Fibroblast of peridontal ligament (primary cell): ENCODE results near the gene ACTR3C.
"Not testable (repeated sequence)": the region's sequence is repeated elsewhere in the genome, so short reads cannot be mapped to it uniquely, and the experiment has no call there.

ENCODE experiments used
- DNase-seq: peaks from one replicate; pipeline ENCODE4 v3.0.0-alpha.2; 2010; ENCODE audit errors: extremely low read depth

Gene ACTR3C

DNA sequence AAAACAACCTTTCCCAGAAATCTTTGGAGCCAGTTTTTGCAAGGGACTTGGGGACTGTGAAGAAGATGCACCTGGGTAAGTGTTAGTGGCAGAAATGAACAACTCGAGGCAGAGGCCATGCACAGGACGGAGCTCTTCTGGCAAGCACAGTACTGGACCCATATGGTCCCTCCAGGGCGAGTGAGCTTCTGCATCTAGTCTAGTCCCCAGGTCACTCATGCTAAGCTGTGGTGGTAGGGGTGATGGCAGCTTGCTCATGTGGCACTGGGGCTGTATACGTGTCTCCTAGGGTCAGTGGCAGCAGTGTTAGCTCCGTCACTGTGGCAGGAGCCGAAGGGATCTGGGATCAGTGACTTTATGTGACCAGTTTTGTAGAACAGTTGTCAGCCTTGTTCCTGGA is 9.5 kb downstream of the ACTR3C start:
- no peak for DNase-seq

DNA sequence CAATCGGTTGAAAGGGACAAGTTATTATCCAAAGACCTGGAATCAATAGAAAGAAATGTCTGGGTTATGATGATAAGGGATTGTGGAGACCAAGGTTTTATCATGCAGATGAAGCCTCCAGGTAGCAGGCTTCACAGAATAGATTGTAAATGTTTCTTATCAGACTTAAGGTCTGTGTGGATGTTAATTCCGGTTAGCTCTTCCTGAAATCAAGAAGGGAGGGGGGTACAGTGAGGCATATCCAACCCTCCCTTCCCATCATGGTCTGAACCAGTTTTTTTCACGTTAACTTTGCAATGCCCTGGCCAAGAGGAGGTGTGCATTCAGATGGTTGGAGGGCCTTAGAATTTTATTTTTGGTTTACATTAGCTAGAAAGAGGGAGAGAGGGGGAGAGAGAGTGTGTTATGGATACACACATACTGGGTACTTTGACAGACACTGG is 10.0 kb downstream of the ACTR3C start:
- DNase-seq: no peak

DNA sequence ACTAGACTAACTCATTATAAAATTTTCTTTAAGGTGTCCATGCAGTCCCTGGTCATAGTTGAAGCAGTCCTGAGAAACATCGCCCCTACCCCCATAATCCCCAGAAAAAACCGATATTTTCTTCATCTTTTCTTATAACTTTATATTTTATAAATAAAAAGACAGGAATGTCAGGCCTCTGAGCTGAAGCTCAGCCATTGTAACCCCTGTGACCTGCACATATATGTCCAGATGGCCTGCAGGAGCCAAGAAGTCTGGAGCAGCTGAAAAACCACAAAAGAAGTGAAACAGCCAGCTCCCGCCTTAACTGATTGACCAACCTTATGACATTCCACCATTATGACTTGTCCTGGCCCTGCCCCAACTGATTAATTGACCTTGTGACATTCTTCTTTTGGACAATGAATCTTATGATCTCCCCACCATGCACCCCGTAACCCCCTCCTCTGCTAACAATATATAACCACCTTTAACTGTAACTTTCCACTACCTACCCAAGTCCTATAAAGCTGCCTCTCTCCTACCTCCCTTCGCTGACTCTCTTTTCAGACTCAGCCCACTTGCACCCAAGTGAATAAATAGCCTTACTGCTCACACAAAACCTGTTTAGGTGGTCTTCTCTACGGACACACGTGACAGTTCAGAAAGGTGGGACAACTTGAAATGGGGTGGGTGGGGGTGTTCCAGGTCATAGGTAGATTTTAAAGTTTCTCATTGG is 10.5 kb downstream of the ACTR3C start:
- DNase-seq: not testable (repeated sequence)

DNA sequence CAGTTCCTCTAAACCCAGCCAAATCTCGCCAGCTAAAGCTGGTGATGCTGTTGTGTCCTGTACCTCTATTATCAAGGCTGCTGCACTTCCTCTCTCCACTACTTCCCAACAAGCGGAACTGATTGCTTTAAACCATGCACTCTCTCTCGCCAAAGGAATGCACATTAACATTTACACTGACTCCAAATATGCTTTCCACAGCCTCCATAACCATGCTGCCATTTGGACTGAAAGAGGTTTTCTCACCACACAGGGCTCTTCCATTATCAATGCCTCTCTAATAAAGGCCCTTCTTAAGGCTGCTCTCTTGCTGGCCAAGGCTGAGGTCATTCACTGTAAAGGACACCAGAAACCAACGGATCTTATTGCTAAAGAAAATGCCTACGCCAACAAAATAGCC is 11.6 kb downstream of the ACTR3C start:
- no peak for DNase-seq

GRCh38 chr7:150311146-150311545 is 12.2 kb downstream of the ACTR3C start:
- DNase-seq: no peak

GRCh38 chr7:150308575-150308974 is 14.8 kb downstream of the ACTR3C start:
- no peak for DNase-seq

- DNase-seq: no peak
These were observed 15.4 kb downstream of the ACTR3C start for GRCh38 chr7:150307904-150308303.

GRCh38 chr7:150307129-150307528 is 16.2 kb downstream of the ACTR3C start:
- DNase-seq: no peak

DNA sequence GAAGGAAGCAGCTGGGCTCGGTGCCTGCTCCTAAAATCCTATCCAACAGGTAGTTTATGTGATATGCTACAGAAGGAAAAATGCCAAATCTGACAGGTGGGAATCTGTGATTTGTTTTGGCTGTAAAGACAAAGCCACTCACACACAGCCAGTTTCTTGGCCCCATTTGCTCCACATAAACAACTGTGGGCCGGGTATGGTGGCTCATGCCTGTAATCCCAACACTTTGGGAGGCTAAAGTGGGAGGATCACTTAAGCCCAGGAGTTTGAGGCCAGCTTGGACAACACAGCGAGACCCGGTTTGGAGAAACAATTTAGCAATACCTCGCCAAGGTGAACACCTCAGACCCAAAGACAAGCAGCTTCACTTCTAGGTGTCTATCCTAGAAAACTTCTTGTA is 17.0 kb downstream of the ACTR3C start:
- not testable (repeated sequence) for DNase-seq

DNA sequence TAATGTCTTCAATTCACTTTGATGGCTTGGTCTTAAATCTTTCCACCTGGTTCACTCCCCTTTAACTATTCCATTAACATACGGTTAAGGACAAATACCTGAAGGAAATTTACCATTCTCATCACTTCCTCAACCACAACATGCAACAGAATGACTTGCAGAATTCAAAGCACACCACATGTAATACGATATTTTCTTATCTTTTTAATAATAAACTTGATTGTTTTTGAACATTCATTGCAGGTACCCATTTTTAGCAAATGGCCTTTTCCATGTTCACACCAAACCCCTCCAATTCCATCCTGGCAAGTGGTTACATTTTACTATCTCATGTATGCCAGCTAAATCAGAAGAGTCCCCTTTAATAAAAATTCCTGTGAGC is 17.5 kb downstream of the ACTR3C start:
- not testable (repeated sequence) for DNase-seq

DNA sequence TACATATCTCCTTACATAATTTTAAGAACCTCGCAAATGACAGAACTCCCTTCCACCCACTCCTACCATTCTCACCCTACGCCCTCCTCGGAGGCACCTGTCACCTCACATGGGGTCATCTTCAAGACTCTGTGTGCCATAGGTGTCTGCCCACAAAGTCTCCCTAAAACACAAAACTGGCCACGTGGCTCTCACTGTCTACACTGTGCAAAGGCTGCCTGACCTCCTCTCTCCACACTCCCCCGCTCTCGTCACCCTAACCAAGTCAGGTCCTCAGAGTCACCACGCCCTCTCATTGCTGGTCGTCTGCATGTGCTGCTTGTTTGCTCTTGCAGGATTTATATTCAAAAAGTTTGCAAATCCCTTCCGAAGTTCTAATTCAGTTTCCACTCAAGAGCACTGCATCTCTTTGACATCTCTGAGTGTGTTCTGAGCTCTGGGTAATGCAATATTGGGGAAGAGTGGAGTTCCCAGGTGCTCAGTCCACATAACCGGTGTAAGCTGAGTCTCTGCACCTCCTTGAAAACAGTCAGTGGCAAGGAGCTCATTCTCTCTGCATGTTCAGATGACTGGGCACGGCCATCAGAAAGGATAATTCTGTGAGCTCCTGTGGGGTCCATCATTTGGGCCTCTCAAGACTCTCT is 18.0 kb downstream of the ACTR3C start:
- DNase-seq: not testable (repeated sequence)

- not testable (repeated sequence) for DNase-seq
These were observed 18.7 kb downstream of the ACTR3C start for GRCh38 chr7:150304499-150305258.

- DNase-seq: not testable (repeated sequence)
These were observed 20.4 kb downstream of the ACTR3C start for GRCh38 chr7:150302908-150303310.

- DNase-seq: not testable (repeated sequence)
These were observed 25.4 kb downstream of the ACTR3C start for GRCh38 chr7:150297978-150298377.

DNA sequence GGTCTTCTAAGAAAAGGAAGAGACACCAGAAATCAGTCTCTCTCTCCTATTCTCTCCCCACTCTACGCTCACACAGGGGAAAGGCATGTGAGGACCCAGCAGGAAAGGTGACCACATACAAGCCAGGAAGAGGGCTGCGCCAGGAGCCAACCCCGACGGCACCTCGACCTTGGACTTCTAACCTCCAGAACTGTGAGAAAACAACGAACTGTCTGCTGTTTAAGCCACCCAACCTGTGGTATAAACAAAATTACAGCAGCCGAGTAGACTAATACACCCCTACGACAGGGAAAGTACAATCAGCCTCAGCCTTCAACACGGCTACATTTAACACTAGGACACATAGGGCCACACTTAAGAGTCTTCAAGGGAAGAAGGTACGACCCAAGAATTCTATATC is 26.5 kb downstream of the ACTR3C start:
- DNase-seq: not testable (repeated sequence)

- not testable (repeated sequence) for DNase-seq
These were observed 27.7 kb downstream of the ACTR3C start for GRCh38 chr7:150295614-150296013.

DNA sequence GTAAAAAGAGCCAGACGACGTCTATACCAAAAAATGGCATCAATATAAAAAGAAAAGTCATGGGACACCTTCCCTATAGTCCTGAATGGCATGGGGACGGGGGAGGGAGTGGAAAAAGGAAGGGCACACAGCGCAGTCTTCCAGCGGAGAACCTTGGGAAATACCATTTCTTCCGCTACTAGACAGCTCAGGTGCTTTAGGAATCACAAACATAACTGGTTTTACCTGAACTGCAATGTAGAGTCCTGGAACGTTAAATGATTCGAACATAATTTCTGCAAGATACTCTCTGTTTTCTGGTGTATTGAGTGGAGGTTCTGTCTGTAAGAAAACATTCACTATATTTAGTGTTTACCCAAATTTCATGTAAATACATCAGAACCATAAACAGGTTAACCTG is 28.3 kb downstream of the ACTR3C start:
- DNase-seq: not testable (repeated sequence)

DNA sequence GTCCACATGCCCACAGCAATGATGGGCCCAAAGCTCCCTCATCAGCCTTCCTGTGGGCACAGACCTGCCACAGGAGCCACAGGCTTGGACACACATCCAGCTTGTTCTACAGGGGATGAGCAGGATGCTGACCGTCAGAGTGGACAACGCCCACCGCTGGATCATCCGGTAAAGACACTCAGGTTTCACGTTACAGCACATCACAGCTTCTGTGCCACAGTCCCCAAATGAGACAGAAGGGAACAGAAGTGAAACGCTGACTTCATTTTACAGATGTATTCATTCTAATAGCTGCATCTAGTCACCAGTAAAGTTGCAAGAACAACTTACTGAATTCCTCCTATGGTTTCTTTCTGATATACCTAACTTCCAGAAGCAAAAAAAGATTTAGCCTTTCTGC is 33.0 kb downstream of the ACTR3C start:
- DNase-seq: not testable (repeated sequence)

DNA sequence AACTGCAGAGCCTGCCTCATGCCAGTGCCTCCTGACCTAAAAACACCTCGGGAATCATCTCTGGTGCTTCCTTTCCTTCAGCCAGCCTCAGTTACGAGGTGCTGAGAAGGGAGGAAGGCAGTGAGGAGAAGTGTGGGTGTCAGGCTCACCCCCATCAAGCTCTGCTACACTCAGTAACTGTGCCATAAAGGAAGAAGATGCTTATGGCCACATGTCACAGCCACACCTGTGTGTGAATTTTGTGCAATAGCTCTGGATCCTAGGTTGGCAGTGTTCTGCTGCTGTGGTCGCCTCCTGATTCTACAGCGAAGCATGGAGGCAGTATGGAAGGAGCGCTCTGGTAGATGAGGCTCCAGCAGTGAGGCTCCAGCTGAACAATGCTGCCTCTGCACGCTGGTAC is 34.5 kb downstream of the ACTR3C start:
- DNase-seq: not testable (repeated sequence)

GRCh38 chr7:150287815-150288214 is 35.5 kb downstream of the ACTR3C start:
- not testable (repeated sequence) for DNase-seq

- not testable (repeated sequence) for DNase-seq
These were observed 37.2 kb downstream of the ACTR3C start for GRCh38 chr7:150285849-150286754.
